ENCODE results near the gene STK11IP.

STK11IP gene

GRCh38 chr2:219641390-219642068 lies 43.9 kb downstream of the STK11IP start:
- Mint-ChIP-seq H3K9me3 (no peaks in the 10 kb centered on the region), H3K27ac (no peak overlapping the region), H3K4me1 (peaks cover 30% of the 10 kb centered on the region), H3K4me3 (no peak overlapping the region), H3K27me3 (ENCODE audit: low read depth) (peaks cover 20% of the 10 kb centered on the region), H3K36me3 (ENCODE audit: low read depth) (peaks cover 5% of the 10 kb centered on the region)
- no peak for TF ChIP-seq CTCF (IDR thresholded peaks at IDR 0.05; ENCODE audit: unreplicated experiment in 3 of 3)

GRCh38 chr2:219642069-219642454 lies 44.4 kb downstream of the STK11IP start:
- Mint-ChIP-seq H3K4me1 (peaks cover 30% of the 10 kb centered on the region), H3K27me3 (ENCODE audit: low read depth) (peaks cover 20% of the 10 kb centered on the region), H3K36me3 (ENCODE audit: low read depth) (peaks cover 3% of the 10 kb centered on the region), H3K4me3 (no peak overlapping the region), H3K9me3 (no peaks in the 10 kb centered on the region), H3K27ac (no peak overlapping the region)
- TF ChIP-seq CTCF (IDR thresholded peaks at IDR 0.05; ENCODE audit: unreplicated experiment in 3 of 3) = no peak

- H3K9me3 Mint-ChIP-seq = no peaks in the 10 kb centered on the region
- peaks cover 30% of the 10 kb centered on the region for H3K4me1 Mint-ChIP-seq
- no peak overlapping the region for H3K4me3 Mint-ChIP-seq
- no peaks in the 10 kb centered on the region for H3K36me3 Mint-ChIP-seq (ENCODE audit: low read depth)
- H3K27ac Mint-ChIP-seq = no peak overlapping the region
- H3K27me3 Mint-ChIP-seq (ENCODE audit: low read depth) = peaks cover 20% of the 10 kb centered on the region
- peak; percentile 100 for TF ChIP-seq CTCF (IDR thresholded peaks at IDR 0.05; ENCODE audit: unreplicated experiment in 3 of 3)
Observed at GRCh38 chr2:219642465-219643083, 44.9 kb downstream of the STK11IP start.

GRCh38 chr2:219643084-219643473 lies 45.4 kb downstream of the STK11IP start:
- Mint-ChIP-seq H3K27ac (no peak overlapping the region), H3K36me3 (ENCODE audit: low read depth) (no peaks in the 10 kb centered on the region), H3K27me3 (ENCODE audit: low read depth) (peaks cover 20% of the 10 kb centered on the region), H3K4me3 (no peak overlapping the region), H3K4me1 (peaks cover 30% of the 10 kb centered on the region), H3K9me3 (no peaks in the 10 kb centered on the region)
- no peak for TF ChIP-seq CTCF (IDR thresholded peaks at IDR 0.05; ENCODE audit: unreplicated experiment in 3 of 3)

- H3K4me1 Mint-ChIP-seq = peaks cover 30% of the 10 kb centered on the region
- no peak for TF ChIP-seq CTCF (IDR thresholded peaks at IDR 0.05; ENCODE audit: unreplicated experiment in 3 of 3)
- H3K27ac Mint-ChIP-seq = no peak overlapping the region
- H3K36me3 Mint-ChIP-seq (ENCODE audit: low read depth) = no peaks in the 10 kb centered on the region
- no peak overlapping the region for H3K4me3 Mint-ChIP-seq
- peaks cover 25% of the 10 kb centered on the region for H3K27me3 Mint-ChIP-seq (ENCODE audit: low read depth)
- no peaks in the 10 kb centered on the region for H3K9me3 Mint-ChIP-seq
Observed at GRCh38 chr2:219643788-219644398, 46.2 kb downstream of the STK11IP start.

Data from nephron (organoid).